ENCODE measurements around the gene PHF21B. TPM values are rescaled to one million over a fixed set of nuclear protein-coding genes. Genes with fewer than 3 reads are reported as not detected.
"Not testable (repeated sequence)": the region's sequence is repeated elsewhere in the genome, so short reads cannot be mapped to it uniquely, and the experiment has no call there.

Gene PHF21B
- total RNA-seq, 1 donor: not detected

GRCh38 chr22:44931077-44931540, 78.7 kb downstream of the PHF21B start:
- Histone ChIP-seq H3K4me3 (ENCODE audit: low read length) (no peak overlapping the region), H3K9me3 (ENCODE audit: low read depth, low read length) (no peaks in the 10 kb centered on the region), H3K4me1 (ENCODE audit: insufficient read depth, low read length) (no peaks in the 10 kb centered on the region), H3K27me3 (ENCODE audit: insufficient read depth, low read length) (no peaks in the 10 kb centered on the region)

- Histone ChIP-seq H3K4me1 (ENCODE audit: insufficient read depth, low read length) (no peaks in the 10 kb centered on the region), H3K9me3 (ENCODE audit: low read depth, low read length) (no peaks in the 10 kb centered on the region), H3K27me3 (ENCODE audit: insufficient read depth, low read length) (no peaks in the 10 kb centered on the region), H3K4me3 (ENCODE audit: low read length) (no peak overlapping the region)
Measured at GRCh38 chr22:44930711-44931035, 79.1 kb downstream of the PHF21B start.

DNA sequence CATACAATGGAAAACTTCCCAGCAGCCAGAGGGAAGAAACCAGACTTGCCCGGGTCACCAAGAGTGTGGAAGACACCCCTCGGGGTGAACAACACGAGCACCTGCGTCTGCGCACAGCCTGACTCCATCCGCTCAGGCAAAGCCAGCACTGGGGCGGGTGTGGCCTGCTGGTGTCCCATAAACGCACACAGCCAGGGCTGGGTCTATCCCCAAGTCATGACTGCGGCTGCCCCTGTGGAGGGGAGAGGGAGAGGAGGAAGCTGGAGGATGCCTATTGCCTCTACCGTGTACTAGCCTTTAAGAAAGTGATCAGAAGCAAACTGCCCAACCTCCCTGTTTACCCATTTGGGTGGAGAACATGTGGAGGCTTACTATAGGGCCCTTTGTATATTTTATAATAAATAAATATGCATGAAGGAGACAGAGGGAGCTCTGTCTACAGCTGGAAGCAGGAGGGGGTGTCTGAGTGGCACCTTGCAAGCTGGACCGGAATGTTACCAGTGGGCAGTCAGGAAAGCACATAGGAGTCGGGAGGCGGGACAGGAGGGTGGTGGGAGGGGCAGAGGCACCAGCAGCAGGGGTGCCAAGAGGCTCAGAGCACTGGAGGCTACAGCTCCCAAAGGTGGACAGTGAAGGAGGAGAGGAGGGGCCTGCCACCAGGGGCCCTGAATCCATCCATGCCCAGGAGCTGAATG, 79.6 kb downstream of the PHF21B start:
- Histone ChIP-seq H3K4me1 (ENCODE audit: insufficient read depth, low read length) (no peaks in the 10 kb centered on the region), H3K9me3 (ENCODE audit: low read depth, low read length) (no peaks in the 10 kb centered on the region), H3K27me3 (ENCODE audit: insufficient read depth, low read length) (no peaks in the 10 kb centered on the region), H3K4me3 (ENCODE audit: low read length) (no peak overlapping the region)

- no peaks in the 10 kb centered on the region for H3K4me1 ChIP-seq (ENCODE audit: insufficient read depth, low read length)
- H3K4me3 ChIP-seq (ENCODE audit: low read length): no peak overlapping the region
- H3K27me3 ChIP-seq (ENCODE audit: insufficient read depth, low read length): no peaks in the 10 kb centered on the region
- no peaks in the 10 kb centered on the region for H3K9me3 ChIP-seq (ENCODE audit: low read depth, low read length)
Measured at GRCh38 chr22:44929359-44930015, 80.3 kb downstream of the PHF21B start.

DNA sequence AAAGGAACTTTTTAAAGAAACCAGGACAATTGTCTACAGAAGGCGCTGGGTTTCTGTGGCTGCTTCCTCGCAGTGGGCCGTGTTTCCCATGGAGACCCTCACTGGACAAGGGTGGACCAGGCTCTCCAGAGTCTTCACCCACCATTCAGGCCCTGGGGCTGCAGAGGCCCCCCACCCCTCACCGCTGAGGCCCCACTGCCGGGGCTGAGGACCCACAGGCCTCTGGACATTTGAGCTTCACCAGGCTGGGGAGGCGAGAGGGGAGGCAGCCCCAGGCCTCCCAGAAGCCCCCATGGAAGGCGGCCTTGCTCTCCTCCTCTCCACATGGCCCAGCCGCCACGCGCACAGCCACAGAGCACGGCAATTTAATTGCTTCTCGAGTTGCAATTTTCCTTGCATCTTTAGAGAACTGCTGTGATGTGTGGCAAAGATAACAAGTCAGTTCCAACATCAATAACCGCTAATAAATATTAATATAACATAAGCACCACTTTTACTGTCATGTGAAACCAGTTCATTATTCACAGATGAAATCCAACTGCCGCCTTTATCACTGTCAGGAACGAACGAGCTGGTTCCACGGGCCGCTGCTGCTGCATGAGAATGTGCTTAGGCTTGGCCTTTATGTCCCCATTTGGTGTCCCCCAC, 81.0 kb downstream of the PHF21B start:
- no peaks in the 10 kb centered on the region for H3K9me3 ChIP-seq (ENCODE audit: low read depth, low read length)
- H3K4me1 ChIP-seq (ENCODE audit: insufficient read depth, low read length): no peaks in the 10 kb centered on the region
- H3K27me3 ChIP-seq (ENCODE audit: insufficient read depth, low read length): no peaks in the 10 kb centered on the region
- no peak overlapping the region for H3K4me3 ChIP-seq (ENCODE audit: low read length)

DNA sequence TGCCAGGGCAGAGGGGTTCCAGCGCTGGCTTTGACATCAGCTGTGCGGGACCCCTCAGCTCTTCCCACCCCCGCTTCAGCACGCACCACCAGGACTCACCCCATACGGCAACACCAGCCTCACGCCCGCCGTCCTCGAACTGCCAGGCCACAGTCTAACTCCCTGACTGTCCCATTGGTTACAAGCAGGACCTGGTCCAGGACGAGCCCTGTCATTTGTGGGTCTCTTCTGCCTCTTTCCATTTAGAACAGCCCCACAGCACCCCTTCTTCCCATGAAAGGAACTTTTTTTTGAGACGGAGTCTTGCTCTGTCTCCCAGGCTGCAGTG, 81.7 kb downstream of the PHF21B start:
- Histone ChIP-seq H3K27me3 (ENCODE audit: insufficient read depth, low read length) (no peaks in the 10 kb centered on the region), H3K4me1 (ENCODE audit: insufficient read depth, low read length) (no peaks in the 10 kb centered on the region), H3K9me3 (ENCODE audit: low read depth, low read length) (no peaks in the 10 kb centered on the region), H3K4me3 (ENCODE audit: low read length) (no peak overlapping the region)

- Histone ChIP-seq H3K4me3 (ENCODE audit: low read length) (no peak overlapping the region), H3K27me3 (ENCODE audit: insufficient read depth, low read length) (no peaks in the 10 kb centered on the region), H3K4me1 (ENCODE audit: insufficient read depth, low read length) (no peaks in the 10 kb centered on the region), H3K9me3 (ENCODE audit: low read depth, low read length) (no peaks in the 10 kb centered on the region)
Measured at GRCh38 chr22:44927463-44928135, 82.2 kb downstream of the PHF21B start.

- Histone ChIP-seq H3K4me1 (ENCODE audit: insufficient read depth, low read length) (no peaks in the 10 kb centered on the region), H3K27me3 (ENCODE audit: insufficient read depth, low read length) (no peaks in the 10 kb centered on the region), H3K4me3 (ENCODE audit: low read length) (no peak overlapping the region), H3K9me3 (ENCODE audit: low read depth, low read length) (no peaks in the 10 kb centered on the region)
Measured at GRCh38 chr22:44926491-44927415, 83.1 kb downstream of the PHF21B start.

DNA sequence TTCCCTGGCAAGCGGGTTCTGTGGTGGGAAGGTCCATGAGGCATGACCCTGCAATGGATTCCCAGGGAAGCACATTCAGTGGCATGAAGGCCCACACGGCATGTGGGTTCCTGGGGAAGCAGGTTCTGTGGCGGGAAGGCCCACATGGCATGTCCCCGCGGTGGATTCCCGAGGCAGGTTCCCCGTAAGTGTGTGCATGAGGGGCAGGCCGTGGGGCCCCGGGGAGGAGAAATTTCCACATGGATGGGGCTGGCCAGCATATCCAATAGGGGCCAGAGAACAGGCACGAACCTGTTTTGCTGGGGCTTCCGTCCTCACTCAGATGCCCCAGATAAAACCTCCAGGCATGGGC, 83.7 kb downstream of the PHF21B start:
- H3K4me1 ChIP-seq (ENCODE audit: insufficient read depth, low read length): no peaks in the 10 kb centered on the region
- H3K9me3 ChIP-seq (ENCODE audit: low read depth, low read length): no peaks in the 10 kb centered on the region
- no peaks in the 10 kb centered on the region for H3K27me3 ChIP-seq (ENCODE audit: insufficient read depth, low read length)
- no peak overlapping the region for H3K4me3 ChIP-seq (ENCODE audit: low read length)

GRCh38 chr22:44925465-44926123, 84.2 kb downstream of the PHF21B start:
- Histone ChIP-seq H3K4me1 (ENCODE audit: insufficient read depth, low read length) (no peaks in the 10 kb centered on the region), H3K27me3 (ENCODE audit: insufficient read depth, low read length) (no peaks in the 10 kb centered on the region), H3K9me3 (ENCODE audit: low read depth, low read length) (no peaks in the 10 kb centered on the region), H3K4me3 (ENCODE audit: low read length) (no peak overlapping the region)

DNA sequence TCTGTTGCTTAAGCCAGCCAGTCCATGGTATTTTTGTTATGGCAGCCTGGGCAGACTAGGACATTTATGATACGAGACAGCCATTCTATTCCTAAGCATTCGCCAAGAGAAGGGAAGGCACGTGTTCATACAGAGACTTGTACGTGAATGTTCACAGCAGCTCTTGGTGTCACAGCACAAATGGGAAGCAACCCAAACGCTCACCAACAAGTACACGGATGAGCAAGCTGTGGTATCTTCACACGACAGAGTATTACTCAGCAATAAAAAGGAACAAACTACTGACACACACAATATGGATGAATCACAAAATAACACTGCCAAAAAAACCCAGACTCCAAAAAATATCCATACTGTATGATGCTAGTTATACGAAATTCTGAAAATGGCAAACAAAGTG, 85.1 kb downstream of the PHF21B start:
- no peaks in the 10 kb centered on the region for H3K9me3 ChIP-seq (ENCODE audit: low read depth, low read length)
- H3K4me3 ChIP-seq (ENCODE audit: low read length): no peak overlapping the region
- H3K4me1 ChIP-seq (ENCODE audit: insufficient read depth, low read length): no peaks in the 10 kb centered on the region
- no peaks in the 10 kb centered on the region for H3K27me3 ChIP-seq (ENCODE audit: insufficient read depth, low read length)

- no peak overlapping the region for H3K4me3 ChIP-seq (ENCODE audit: low read length)
- H3K4me1 ChIP-seq (ENCODE audit: insufficient read depth, low read length): no peaks in the 10 kb centered on the region
- no peaks in the 10 kb centered on the region for H3K9me3 ChIP-seq (ENCODE audit: low read depth, low read length)
- H3K27me3 ChIP-seq (ENCODE audit: insufficient read depth, low read length): no peaks in the 10 kb centered on the region
Measured at GRCh38 chr22:44924098-44924497, 85.7 kb downstream of the PHF21B start.

DNA sequence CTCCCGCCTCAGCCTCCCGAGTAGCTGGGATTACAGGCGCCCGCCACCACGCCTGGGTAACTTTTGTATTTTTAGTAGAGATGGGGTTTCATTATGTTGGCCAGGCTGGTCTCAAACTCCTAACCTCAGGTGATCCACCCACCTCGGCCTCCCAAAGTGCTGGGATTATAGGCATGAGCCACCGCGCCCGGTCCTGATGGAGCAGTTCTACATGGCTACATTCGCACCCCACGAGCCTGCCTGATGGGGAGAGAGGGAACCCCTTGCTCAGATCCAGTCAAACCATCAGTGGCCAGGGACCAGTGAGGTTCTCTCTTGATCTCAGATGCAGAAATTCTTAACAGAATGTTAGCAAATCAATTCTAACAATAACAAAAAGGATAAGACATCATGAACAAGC, 88.0 kb downstream of the PHF21B start:
- not testable (repeated sequence) for H3K4me1 ChIP-seq (ENCODE audit: insufficient read depth, low read length); H3K9me3 ChIP-seq (ENCODE audit: low read depth, low read length); H3K4me3 ChIP-seq (ENCODE audit: low read length); H3K27me3 ChIP-seq (ENCODE audit: insufficient read depth, low read length)

GRCh38 chr22:44920183-44920582, 89.6 kb downstream of the PHF21B start:
- Histone ChIP-seq H3K4me3 (ENCODE audit: low read length) (no peak overlapping the region), H3K4me1 (ENCODE audit: insufficient read depth, low read length) (no peaks in the 10 kb centered on the region), H3K27me3 (ENCODE audit: insufficient read depth, low read length) (no peaks in the 10 kb centered on the region), H3K9me3 (ENCODE audit: low read depth, low read length) (no peaks in the 10 kb centered on the region)

All from mononuclear cell (primary cell).